GM12873 (cell line): ENCODE measurements around the gene ZNF473.

ENCODE experiments used
- TF ChIP-seq, protein P1 (sequence below): IDR thresholded peaks from 2 replicates; pipeline ENCODE4 v1.5.1; 2012; ENCODE audit warnings: low read depth, mild to moderate bottlenecking, moderate library complexity, low read length, control low read depth; ENCODE audit not compliant: insufficient read depth; ENCODE audit errors: missing control alignments

Gene ZNF473

GRCh38 chr19:50040967-50041366, 15.2 kb downstream of the ZNF473 start:
- TF ChIP-seq, protein P1, sequence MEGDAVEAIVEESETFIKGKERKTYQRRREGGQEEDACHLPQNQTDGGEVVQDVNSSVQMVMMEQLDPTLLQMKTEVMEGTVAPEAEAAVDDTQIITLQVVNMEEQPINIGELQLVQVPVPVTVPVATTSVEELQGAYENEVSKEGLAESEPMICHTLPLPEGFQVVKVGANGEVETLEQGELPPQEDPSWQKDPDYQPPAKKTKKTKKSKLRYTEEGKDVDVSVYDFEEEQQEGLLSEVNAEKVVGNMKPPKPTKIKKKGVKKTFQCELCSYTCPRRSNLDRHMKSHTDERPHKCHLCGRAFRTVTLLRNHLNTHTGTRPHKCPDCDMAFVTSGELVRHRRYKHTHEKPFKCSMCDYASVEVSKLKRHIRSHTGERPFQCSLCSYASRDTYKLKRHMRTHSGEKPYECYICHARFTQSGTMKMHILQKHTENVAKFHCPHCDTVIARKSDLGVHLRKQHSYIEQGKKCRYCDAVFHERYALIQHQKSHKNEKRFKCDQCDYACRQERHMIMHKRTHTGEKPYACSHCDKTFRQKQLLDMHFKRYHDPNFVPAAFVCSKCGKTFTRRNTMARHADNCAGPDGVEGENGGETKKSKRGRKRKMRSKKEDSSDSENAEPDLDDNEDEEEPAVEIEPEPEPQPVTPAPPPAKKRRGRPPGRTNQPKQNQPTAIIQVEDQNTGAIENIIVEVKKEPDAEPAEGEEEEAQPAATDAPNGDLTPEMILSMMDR: no peak

DNA sequence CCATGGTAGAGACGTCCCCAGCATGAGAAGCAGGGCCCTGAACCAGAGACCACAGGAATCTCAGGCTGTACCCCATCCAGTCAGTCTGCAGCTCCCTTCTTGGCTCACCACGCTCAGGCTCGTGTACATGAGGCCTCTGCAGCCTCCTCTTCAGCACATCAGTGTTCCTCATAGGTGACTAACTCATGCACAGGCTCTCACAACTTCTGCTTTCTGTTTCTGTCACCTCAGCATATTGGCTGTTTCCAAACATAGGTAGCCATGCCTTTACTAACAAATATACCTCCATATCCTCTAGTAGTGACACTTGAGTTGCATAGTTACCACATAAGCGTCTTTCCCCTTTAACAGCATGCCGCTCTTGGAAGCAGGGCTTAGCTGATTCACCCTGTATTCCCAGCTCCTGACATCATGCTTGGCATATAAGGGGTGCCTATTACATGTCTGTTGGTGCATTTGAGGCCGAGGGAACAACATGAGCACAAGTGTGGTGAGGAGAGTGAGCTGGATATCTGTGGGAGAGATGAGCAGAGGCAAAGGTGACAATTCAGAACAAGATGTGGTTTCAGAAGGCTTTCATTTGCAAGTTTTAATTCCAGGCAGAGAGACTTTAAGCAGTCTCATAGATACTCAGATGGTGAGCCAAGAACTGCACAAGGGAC, 16.7 kb downstream of the ZNF473 start:
- TF ChIP-seq, protein P1: no peak

DNA sequence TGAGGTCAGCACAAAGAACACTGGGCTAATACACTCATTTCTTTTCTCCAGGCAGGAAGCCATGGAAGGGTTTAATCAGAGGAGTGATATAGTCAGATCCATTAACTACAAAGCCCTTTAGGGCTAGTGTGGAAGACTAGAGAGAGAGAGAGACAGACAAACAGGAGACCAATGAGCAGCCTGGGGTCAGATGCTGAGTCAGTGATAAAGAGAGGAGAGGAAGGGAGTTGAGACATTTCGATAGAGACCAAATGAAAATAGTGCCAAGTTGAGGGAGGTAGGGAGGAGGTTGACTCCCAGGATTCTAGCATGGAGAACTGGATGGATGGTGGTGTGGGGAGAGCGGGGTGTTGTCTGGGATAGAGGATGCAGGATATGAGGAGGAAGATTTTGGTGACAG, 18.2 kb downstream of the ZNF473 start:
- TF ChIP-seq, protein P1: no peak

DNA sequence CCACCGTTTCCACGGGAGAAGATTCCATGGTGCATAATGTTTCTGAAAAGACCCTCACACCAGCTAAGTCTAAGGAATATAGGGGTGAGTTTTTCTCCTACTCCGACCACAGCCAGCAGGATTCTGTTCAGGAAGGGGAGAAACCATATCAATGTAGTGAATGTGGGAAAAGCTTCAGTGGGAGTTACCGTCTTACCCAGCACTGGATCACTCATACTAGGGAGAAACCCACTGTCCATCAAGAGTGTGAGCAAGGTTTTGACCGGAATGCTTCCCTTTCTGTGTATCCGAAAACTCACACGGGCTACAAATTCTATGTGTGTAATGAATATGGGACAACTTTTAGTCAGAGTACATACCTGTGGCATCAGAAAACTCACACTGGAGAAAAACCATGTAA, 19.1 kb downstream of the ZNF473 start:
- TF ChIP-seq, protein P1: no peak

DNA sequence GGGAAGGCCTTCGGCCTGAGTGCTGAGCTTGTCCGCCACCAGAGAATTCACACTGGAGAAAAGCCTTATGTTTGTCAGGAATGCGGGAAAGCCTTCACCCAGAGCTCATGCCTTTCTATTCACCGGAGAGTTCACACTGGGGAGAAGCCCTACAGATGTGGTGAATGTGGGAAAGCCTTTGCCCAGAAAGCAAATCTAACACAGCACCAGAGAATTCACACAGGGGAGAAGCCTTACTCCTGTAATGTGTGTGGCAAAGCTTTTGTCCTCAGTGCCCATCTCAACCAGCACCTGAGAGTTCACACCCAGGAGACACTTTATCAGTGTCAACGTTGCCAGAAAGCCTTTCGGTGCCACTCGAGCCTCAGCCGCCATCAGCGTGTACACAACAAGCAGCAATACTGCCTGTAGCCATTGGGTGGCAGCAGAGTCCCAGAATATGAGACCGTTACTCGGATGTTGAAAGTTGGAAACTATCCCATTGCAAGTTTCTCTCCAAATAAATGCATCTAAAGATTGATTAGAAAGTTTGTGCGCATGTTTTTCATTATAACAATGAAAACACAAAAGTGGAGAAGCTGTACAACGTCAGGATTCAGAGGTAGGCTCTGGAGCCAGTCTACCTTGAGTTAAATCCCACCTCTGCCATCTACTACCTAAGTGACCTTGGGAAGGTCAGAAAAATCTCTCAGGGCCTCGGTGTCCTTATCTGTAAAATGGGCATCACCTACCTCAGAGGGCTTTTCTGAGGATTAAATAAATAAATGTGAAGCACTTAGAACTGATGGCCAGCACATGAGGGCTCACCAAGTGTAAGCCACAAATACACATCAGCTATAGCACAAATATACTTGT, 21.1 kb downstream of the ZNF473 start:
- TF ChIP-seq, protein P1: peak; percentile 72

DNA sequence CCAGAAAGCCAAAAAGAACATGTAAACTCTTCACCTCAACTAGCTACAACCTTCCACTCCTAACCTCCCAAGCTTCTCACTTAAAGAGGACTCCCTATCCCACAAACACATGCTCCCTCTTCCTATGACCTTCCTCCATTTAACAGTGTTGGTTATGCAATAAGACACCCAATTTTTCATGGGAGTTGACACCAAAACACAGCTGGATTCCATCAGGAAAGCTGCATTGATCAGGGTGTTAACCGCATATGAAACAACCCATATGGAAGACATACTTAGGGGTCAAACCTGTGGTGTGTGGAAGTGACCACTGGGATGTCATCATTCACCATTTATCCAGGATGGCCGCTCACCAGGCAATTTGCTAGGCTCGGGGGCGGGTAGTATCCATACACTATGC, 21.9 kb downstream of the ZNF473 start:
- TF ChIP-seq, protein P1: no peak

- TF ChIP-seq, protein P1: no peak
Observed at GRCh38 chr19:50050406-50051227, 24.8 kb downstream of the ZNF473 start.
